Forelimb muscle (tissue), 1 donor: Measurements from ENCODE around the gene CGB3. TPM values are rescaled to one million over a fixed set of nuclear protein-coding genes. Genes with fewer than 3 reads are reported as not detected.

ENCODE experiments used
- DNase-seq: peaks from one replicate; pipeline ENCODE4 v3.0.0-alpha.2; 2013; ENCODE audit warnings: low read depth
- polyA plus RNA-seq: library from polyadenylated mRNA; unstranded; fragments of 120-200 nt; gene quantifications from one replicate; pipeline ENCODE4 v1.2.1, GENCODE V29; 2013; ENCODE audit not compliant: insufficient read length

Gene CGB3
- polyA plus RNA-seq, 1 donor: not detected

- no peak for DNase-seq
Measured at GRCh38 chr19:48988286-48988685, 35.8 kb downstream of the CGB3 start.

GRCh38 chr19:48987323-48987722, 36.8 kb downstream of the CGB3 start:
- no peak for DNase-seq

- no peak for DNase-seq
Measured at GRCh38 chr19:48986211-48986610, 37.9 kb downstream of the CGB3 start.

- no peak for DNase-seq
Measured at GRCh38 chr19:48985711-48986110, 38.4 kb downstream of the CGB3 start.

- DNase-seq: no peak
Measured at GRCh38 chr19:48982280-48982679, 41.9 kb downstream of the CGB3 start.

- no peak for DNase-seq
Measured at GRCh38 chr19:48977061-48977460, 47.1 kb downstream of the CGB3 start.

- no peak for DNase-seq
Measured at GRCh38 chr19:48975947-48976847, 47.9 kb downstream of the CGB3 start.

Other genes starting within 250 kb of the CGB3 start
- gene BCAT2, start 213.3 kb downstream of the CGB3 start, polyA plus RNA-seq: 25.6 TPM
- gene HSD17B14, start 187.8 kb downstream of the CGB3 start, polyA plus RNA-seq: 3.1 TPM
- 28.0 TPM for gene PLEKHA4, start 155.7 kb downstream of the CGB3 start, polyA plus RNA-seq
- gene PPP1R15A, start 151.9 kb downstream of the CGB3 start, polyA plus RNA-seq: 45.9 TPM
- not detected for gene TULP2, start 125.6 kb downstream of the CGB3 start, polyA plus RNA-seq
- 152 TPM for gene NUCB1, start 124.0 kb downstream of the CGB3 start, polyA plus RNA-seq
- gene DHDH, start 90.6 kb downstream of the CGB3 start, polyA plus RNA-seq: 0.54 TPM
- gene BAX, start 69.5 kb downstream of the CGB3 start, polyA plus RNA-seq: 40.7 TPM
- 520 TPM for gene FTL, start 59.0 kb downstream of the CGB3 start, polyA plus RNA-seq
- 89.0 TPM for gene GYS1, start 31.0 kb downstream of the CGB3 start, polyA plus RNA-seq
- gene RUVBL2, start 30.4 kb downstream of the CGB3 start, polyA plus RNA-seq: 55.3 TPM
- gene LHB, start 7.2 kb downstream of the CGB3 start, polyA plus RNA-seq: not detected
- not detected for gene CGB2, start 7.6 kb upstream of the CGB3 start, polyA plus RNA-seq
- gene CGB1, start 12.6 kb upstream of the CGB3 start, polyA plus RNA-seq: not detected
- gene CGB5, start 19.5 kb upstream of the CGB3 start, polyA plus RNA-seq: not detected
- not detected for gene CGB8, start 24.8 kb upstream of the CGB3 start, polyA plus RNA-seq
- gene CGB7, start 33.4 kb upstream of the CGB3 start, polyA plus RNA-seq: 1.5 TPM
- 6.5 TPM for gene NTF4, start 40.5 kb upstream of the CGB3 start, polyA plus RNA-seq
- 10.4 TPM for gene KCNA7, start 48.4 kb upstream of the CGB3 start, polyA plus RNA-seq
- 218 TPM for gene SNRNP70, start 61.1 kb upstream of the CGB3 start, polyA plus RNA-seq
- 16.1 TPM for gene LIN7B, start 90.0 kb upstream of the CGB3 start, polyA plus RNA-seq
- 0.33 TPM for gene C19orf73, start 94.8 kb upstream of the CGB3 start, polyA plus RNA-seq
- 7.8 TPM for gene PPFIA3, start 95.2 kb upstream of the CGB3 start, polyA plus RNA-seq
- gene HRC, start 131.1 kb upstream of the CGB3 start, polyA plus RNA-seq: 178 TPM
- gene TRPM4, start 133.5 kb upstream of the CGB3 start, polyA plus RNA-seq: 32.7 TPM